SK-N-MC (cell line): Measurements from ENCODE around the gene TBC1D22A.

ENCODE experiments used
- EZH2 ChIP-seq: fragments of 200-600 bp; sonication (generic); IDR thresholded peaks from one replicate; pipeline ENCODE4 v1.6.1; 2017; ENCODE audit warnings: antibody characterized with exemption
- FOXP2 ChIP-seq: optimal IDR thresholded peaks from 2 replicates; pipeline ENCODE3; 2011; ENCODE audit warnings: mild to moderate bottlenecking, moderate library complexity; ENCODE audit not compliant: insufficient read depth; ENCODE audit errors: extremely low read length, control extremely low read depth
- POLR2AphosphoS5 ChIP-seq: IDR thresholded peaks from 2 replicates; pipeline ENCODE4 v1.6.1; 2012; ENCODE audit warnings: mild to moderate bottlenecking, low read depth, low read length, borderline replicate concordance

GRCh38 chr22:46997311-46997970 lies 235.0 kb downstream of the TBC1D22A start:
- TF ChIP-seq POLR2AphosphoS5: no peak
- no peak for TF ChIP-seq EZH2
- TF ChIP-seq FOXP2: no peak
